Activated CD8-positive, alpha-beta T cell treated with anti-CD3 and anti-CD28 coated beads for 36 hours (primary cell): Measurements from ENCODE around the gene NADK2. TPM values are rescaled to one million over a fixed set of nuclear protein-coding genes. Genes with fewer than 3 reads are reported as not detected.
"Not testable (repeated sequence)": the region's sequence is repeated elsewhere in the genome, so short reads cannot be mapped to it uniquely, and the experiment has no call there.

ENCODE experiments used
- ATAC-seq: fragments of 200-7000 bp; cut with Tn5 transposase; one replicate; pipeline ENCODE4 v1.10.0; 2021; ENCODE audit warnings: mild to moderate bottlenecking, moderate library complexity
- CTCF ChIA-PET: fragments of 350-600 bp; sonication (Branson Sonifier 250); formaldehyde crosslinking; loops from one replicate; lab custom pipeline; 2021; ENCODE audit warnings: antibody characterized with exemption; lab: Charles Lee
- POLR2A ChIA-PET: fragments of 350-600 bp; sonication (Branson Sonifier 250); formaldehyde crosslinking; loops from one replicate; lab custom pipeline; 2021; ENCODE audit warnings: antibody characterized with exemption; lab: Charles Lee
- DNase-seq: peaks from one replicate; pipeline ENCODE4 v3.0.0-alpha.2; 2020
- H3K27ac Mint-ChIP-seq: one replicate; pipeline ENCODE4 v1.8.0; 2021; ENCODE audit warnings: mild to moderate bottlenecking, mixed read lengths
- H3K27me3 Mint-ChIP-seq: one replicate; pipeline ENCODE4 v1.8.0; 2021; ENCODE audit warnings: mixed read lengths
- H3K36me3 Mint-ChIP-seq: one replicate; pipeline ENCODE4 v1.8.0; 2021; ENCODE audit warnings: low read depth, mixed read lengths
- H3K4me1 Mint-ChIP-seq: one replicate; pipeline ENCODE4 v1.8.0; 2021; ENCODE audit warnings: low read depth, mixed read lengths
- H3K4me3 Mint-ChIP-seq: one replicate; pipeline ENCODE4 v1.8.0; 2021; ENCODE audit warnings: mild to moderate bottlenecking, moderate library complexity, mixed read lengths
- H3K9me3 Mint-ChIP-seq: one replicate; pipeline ENCODE4 v1.8.0; 2021; ENCODE audit warnings: mixed read lengths
- CTCF ChIP-seq: fragments of 200-600 bp; IDR thresholded peaks from one replicate; pipeline ENCODE4 v1.8.0; 2022; ENCODE audit warnings: antibody characterized with exemption, mild to moderate bottlenecking
- intact Hi-C: fragments of 100-400 bp; cut with micrococcal nuclease; formaldehyde crosslinking; loops from one replicate; pipeline ENCODE4 v1.10.0; 2022
- total RNA-seq, 2 experiments: library from RNA; stranded (reverse); gene quantifications; one replicate each; pipeline ENCODE4 v1.2.3, GENCODE V29; 2021

NADK2 gene
- total RNA-seq, 2 experiments from 2014 or later = 22.7 to 25.2 TPM

GRCh38 chr5:36205329-36205728 lies 36.4 kb downstream of the NADK2 start:
- no peak overlapping the region for H3K4me3 Mint-ChIP-seq
- H3K27ac Mint-ChIP-seq = no peak overlapping the region
- TF ChIP-seq CTCF = no peak
- H3K27me3 Mint-ChIP-seq = no peaks in the 10 kb centered on the region
- no peaks in the 10 kb centered on the region for H3K9me3 Mint-ChIP-seq
- intact Hi-C loops = no loop called here
- peaks cover 17% of the 10 kb centered on the region for H3K36me3 Mint-ChIP-seq
- DNase-seq (no peak), ATAC-seq (no peak)
- H3K4me1 Mint-ChIP-seq = no peaks in the 10 kb centered on the region
- ChIA-PET CTCF (interaction anchor here (1.8 kb wide), 1 partner anchor 13 kb away, joined by 3 read pairs; no protein-coding TSS in a partner anchor), POLR2A (no interaction called here)

- TF ChIP-seq CTCF = no peak
- ChIA-PET POLR2A (no interaction called here), CTCF (interaction anchor here (0.8 kb wide), 1 partner anchor 19 kb away, joined by 3 read pairs; no protein-coding TSS in a partner anchor)
- H3K9me3 Mint-ChIP-seq = no peaks in the 10 kb centered on the region
- no peak overlapping the region for H3K4me3 Mint-ChIP-seq
- H3K27ac Mint-ChIP-seq = no peak overlapping the region
- DNase-seq (no peak), ATAC-seq (no peak)
- intact Hi-C loops = no loop called here
- H3K4me1 Mint-ChIP-seq = no peaks in the 10 kb centered on the region
- H3K27me3 Mint-ChIP-seq = no peaks in the 10 kb centered on the region
- peaks cover 20% of the 10 kb centered on the region for H3K36me3 Mint-ChIP-seq
Measured at GRCh38 chr5:36202521-36202961, 39.2 kb downstream of the NADK2 start.

- no peak for ATAC-seq
- H3K27ac Mint-ChIP-seq = no peak overlapping the region
- H3K36me3 Mint-ChIP-seq = peaks cover 21% of the 10 kb centered on the region
- intact Hi-C loops = no loop called here
- H3K4me3 Mint-ChIP-seq = no peak overlapping the region
- no peak for TF ChIP-seq CTCF
- no peaks in the 10 kb centered on the region for H3K9me3 Mint-ChIP-seq
- DNase-seq = no peak
- no peaks in the 10 kb centered on the region for H3K27me3 Mint-ChIP-seq
- no peaks in the 10 kb centered on the region for H3K4me1 Mint-ChIP-seq
- CTCF ChIA-PET = no interaction called here
- POLR2A ChIA-PET = no interaction called here
Measured at GRCh38 chr5:36200513-36200912, 41.2 kb downstream of the NADK2 start.

- CTCF ChIA-PET = no interaction called here
Measured at GRCh38 chr5:36199620-36200019, 42.1 kb downstream of the NADK2 start.

GRCh38 chr5:36198783-36199182 lies 42.9 kb downstream of the NADK2 start:
- POLR2A ChIA-PET, H3K27ac Mint-ChIP-seq, ATAC-seq, intact Hi-C loops, H3K27me3 Mint-ChIP-seq, H3K9me3 Mint-ChIP-seq, H3K4me3 Mint-ChIP-seq, DNase-seq, H3K4me1 Mint-ChIP-seq: not testable (repeated sequence)
- peaks cover 21% of the 10 kb centered on the region for H3K36me3 Mint-ChIP-seq
- CTCF ChIA-PET = interaction anchor here (1.3 to 1.5 kb wide), 2 partner anchors 19 to 43 kb away, joined by 3 to 5 read pairs; partner anchors contain the start of gene NADK2

More at GRCh38 chr5:36199620-36200019, 42.1 kb downstream of the NADK2 start:
- POLR2A ChIA-PET = no interaction called here
- DNase-seq (no peak), ATAC-seq (no peak)
- Mint-ChIP-seq H3K4me3 (no peak overlapping the region), H3K36me3 (peaks cover 21% of the 10 kb centered on the region), H3K9me3 (no peaks in the 10 kb centered on the region), H3K4me1 (no peaks in the 10 kb centered on the region), H3K27ac (no peak overlapping the region), H3K27me3 (no peaks in the 10 kb centered on the region)
- intact Hi-C loops = no loop called here
- TF ChIP-seq CTCF = no peak
